KOPT-K1 (cell line): ENCODE measurements around the gene SLC35B2.

ENCODE experiments used
- H3K27ac ChIP-seq: fragments of 200-600 bp; sonication (generic); 2 replicates; pipeline ENCODE4 v1.5.1; 2016; ENCODE audit warnings: antibody characterized with exemption, mild to moderate bottlenecking, low read depth, low read length; ENCODE audit not compliant: poor library complexity, severe bottlenecking
- H3K36me3 ChIP-seq: fragments of 200-600 bp; sonication (generic); 2 replicates; pipeline ENCODE4 v1.5.1; 2017; ENCODE audit warnings: antibody characterized with exemption, mild to moderate bottlenecking, low read length, moderate library complexity; ENCODE audit not compliant: insufficient read depth
- H3K9me3 ChIP-seq: fragments of 200-600 bp; sonication (generic); 2 replicates; pipeline ENCODE4 v1.5.1; 2017; ENCODE audit warnings: antibody characterized with exemption, low read length, mild to moderate bottlenecking; ENCODE audit not compliant: insufficient read depth, poor library complexity, severe bottlenecking

SLC35B2 gene

GRCh38 chr6:44255105-44255808, 2.1 kb downstream of the SLC35B2 start:
- Histone ChIP-seq H3K36me3 (peaks cover 72% of the 10 kb centered on the region), H3K27ac (peak overlapping the region; percentile 75), H3K9me3 (no peaks in the 10 kb centered on the region)

GRCh38 chr6:44254191-44255104, 2.9 kb downstream of the SLC35B2 start:
- Histone ChIP-seq H3K9me3 (no peaks in the 10 kb centered on the region), H3K27ac (no peak overlapping the region), H3K36me3 (peaks cover 72% of the 10 kb centered on the region)

- H3K9me3 ChIP-seq: no peaks in the 10 kb centered on the region
- no peak overlapping the region for H3K27ac ChIP-seq
- peaks cover 74% of the 10 kb centered on the region for H3K36me3 ChIP-seq
These were observed 3.8 kb downstream of the SLC35B2 start for GRCh38 chr6:44253307-44254101.

- Histone ChIP-seq H3K36me3 (peaks cover 85% of the 10 kb centered on the region), H3K9me3 (no peaks in the 10 kb centered on the region), H3K27ac (no peak overlapping the region)
These were observed 5.5 kb downstream of the SLC35B2 start for GRCh38 chr6:44251576-44252524.

- Histone ChIP-seq H3K36me3 (peaks cover 84% of the 10 kb centered on the region), H3K9me3 (no peaks in the 10 kb centered on the region), H3K27ac (no peak overlapping the region)
These were observed 6.6 kb downstream of the SLC35B2 start for GRCh38 chr6:44250718-44251123.

GRCh38 chr6:44250067-44250717, 7.1 kb downstream of the SLC35B2 start:
- H3K9me3 ChIP-seq: no peaks in the 10 kb centered on the region
- H3K27ac ChIP-seq: no peak overlapping the region
- H3K36me3 ChIP-seq: peaks cover 79% of the 10 kb centered on the region

GRCh38 chr6:44249082-44249748, 8.1 kb downstream of the SLC35B2 start:
- Histone ChIP-seq H3K27ac (peak overlapping the region; percentile 89), H3K36me3 (peaks cover 69% of the 10 kb centered on the region), H3K9me3 (no peaks in the 10 kb centered on the region)

GRCh38 chr6:44248579-44248978, 8.7 kb downstream of the SLC35B2 start:
- H3K27ac ChIP-seq: peak overlapping the region; percentile 89
- peaks cover 62% of the 10 kb centered on the region for H3K36me3 ChIP-seq

GRCh38 chr6:44247338-44248302, 9.7 kb downstream of the SLC35B2 start:
- H3K36me3 ChIP-seq: peaks cover 53% of the 10 kb centered on the region
- peak overlapping the region; percentile 89 for H3K27ac ChIP-seq
- H3K9me3 ChIP-seq: no peaks in the 10 kb centered on the region

More at GRCh38 chr6:44248579-44248978, 8.7 kb downstream of the SLC35B2 start:
- H3K9me3 ChIP-seq: no peaks in the 10 kb centered on the region

GRCh38 chr6:44246663-44247337, 10.5 kb downstream of the SLC35B2 start, which contains the start of gene HSP90AB1:
Gene HSP90AB1 (plus strand): TSS chr6:44247101. CDS start chr6:44248630, 1,529 bp downstream.
- Histone ChIP-seq H3K27ac (peak within 1 kb of the TSS; percentile 89), H3K36me3 (peaks cover 45% of the 10 kb centered on the region), H3K9me3 (no peaks in the 10 kb centered on the region)

GRCh38 chr6:44245912-44246662, 11.2 kb downstream of the SLC35B2 start:
- peak overlapping the region; percentile 89 for H3K27ac ChIP-seq
- H3K9me3 ChIP-seq: no peaks in the 10 kb centered on the region
- peaks cover 38% of the 10 kb centered on the region for H3K36me3 ChIP-seq
